ENCODE measurements around the gene CPM. TPM values are rescaled to one million over a fixed set of nuclear protein-coding genes. Genes with fewer than 3 reads are reported as not detected.

CPM gene
- total RNA-seq, 4 donors from 2014 or later, result 30.2 to 51.9 (median 35.0) TPM

- Histone ChIP-seq H3K4me1 (no peaks in the 10 kb centered on the region), H3K27ac (replicated peaks in 1 of 4) (no peak overlapping the region), H3K4me3 (no peak overlapping the region), H3K27me3 (no peaks in the 10 kb centered on the region), H3K9me3 (no peaks in the 10 kb centered on the region), H3K36me3 (no peaks in the 10 kb centered on the region)
- TF ChIP-seq POLR2A (IDR thresholded peaks at IDR 0.05; ENCODE audit: low read depth), result no peak
- no peak for TF ChIP-seq POLR2AphosphoS5 (IDR thresholded peaks at IDR 0.05)
- TF ChIP-seq EP300 (IDR thresholded peaks at IDR 0.05), result no peak
- no peak for TF ChIP-seq CTCF (IDR thresholded peaks at IDR 0.05)
- no peak for DNase-seq (ENCODE audit: extremely low spot score)
- intact Hi-C loops (cut with DNase I), result no loop called here
- WGBS, result 91% methylated on average over 4 of the region's 4 CpGs
These were observed 27.2 kb downstream of the CPM start for GRCh38 chr12:68905733-68906132.

GRCh38 chr12:68904351-68904962, 28.5 kb downstream of the CPM start:
- no peak for DNase-seq (ENCODE audit: extremely low spot score)
- TF ChIP-seq POLR2A (IDR thresholded peaks at IDR 0.05; ENCODE audit: low read depth) (no peak), EP300 (IDR thresholded peaks at IDR 0.05) (no peak), CTCF (IDR thresholded peaks at IDR 0.05) (no peak), POLR2AphosphoS5 (IDR thresholded peaks at IDR 0.05) (no peak)
- Histone ChIP-seq H3K4me3 (no peak overlapping the region), H3K27me3 (no peaks in the 10 kb centered on the region), H3K27ac (replicated peaks in 1 of 4) (no peak overlapping the region), H3K9me3 (no peaks in the 10 kb centered on the region), H3K36me3 (no peaks in the 10 kb centered on the region), H3K4me1 (no peaks in the 10 kb centered on the region)
- intact Hi-C loops (cut with DNase I), result no loop called here
- WGBS, result 83% methylated on average over 4 of the region's 4 CpGs

- no peak overlapping the region for H3K27ac ChIP-seq (replicated peaks in 1 of 4)
- TF ChIP-seq CTCF (IDR thresholded peaks at IDR 0.05), result no peak
- TF ChIP-seq EP300 (IDR thresholded peaks at IDR 0.05), result no peak
- no peak for TF ChIP-seq POLR2A (IDR thresholded peaks at IDR 0.05; ENCODE audit: low read depth)
- DNase-seq (ENCODE audit: extremely low spot score), result no peak
- H3K4me3 ChIP-seq, result no peak overlapping the region
- intact Hi-C loops (cut with DNase I), result no loop called here
- peaks cover 0 to 6% (median 0%) of the 10 kb centered on the region in 4 donors for H3K4me1 ChIP-seq
- H3K36me3 ChIP-seq, result no peaks in the 10 kb centered on the region
- 81% methylated on average over 8 of the region's 8 CpGs for WGBS
- no peaks in the 10 kb centered on the region for H3K27me3 ChIP-seq
- no peaks in the 10 kb centered on the region for H3K9me3 ChIP-seq
These were observed 29.5 kb downstream of the CPM start for GRCh38 chr12:68903511-68903910.

GRCh38 chr12:68901551-68901950, 31.4 kb downstream of the CPM start:
- WGBS, result 87% methylated on average over 2 of the region's 2 CpGs

More at GRCh38 chr12:68901551-68901950, 31.4 kb downstream of the CPM start:
- TF ChIP-seq EP300 (IDR thresholded peaks at IDR 0.05), result no peak
- no peak for TF ChIP-seq POLR2AphosphoS5 (IDR thresholded peaks at IDR 0.05)
- TF ChIP-seq CTCF (IDR thresholded peaks at IDR 0.05), result no peak
- no peak for TF ChIP-seq POLR2A (IDR thresholded peaks at IDR 0.05; ENCODE audit: low read depth)
- H3K27ac ChIP-seq (replicated peaks in 1 of 4), result no peak overlapping the region
- intact Hi-C loops (cut with DNase I), result no loop called here
- H3K4me1 ChIP-seq, result peaks cover 0 to 6% (median 0%) of the 10 kb centered on the region in 4 donors
- H3K36me3 ChIP-seq, result no peaks in the 10 kb centered on the region
- no peak for DNase-seq (ENCODE audit: extremely low spot score)
- no peak overlapping the region for H3K4me3 ChIP-seq
- no peaks in the 10 kb centered on the region for H3K9me3 ChIP-seq
- H3K27me3 ChIP-seq, result no peaks in the 10 kb centered on the region
